ENCODE measurements around the gene HRH1. TPM values are rescaled to one million over a fixed set of nuclear protein-coding genes. Genes with fewer than 3 reads are reported as not detected.

The HRH1 gene
- polyA plus RNA-seq, 3 donors, result 0.08 to 0.24 TPM; not detected in 1

- Mint-ChIP-seq H3K27ac (no peak overlapping the region), H3K4me1 (peaks cover 7% of the 10 kb centered on the region), H3K9me3 (peaks cover 3 to 10% (median 5%) of the 10 kb centered on the region in 7 donors), H3K36me3 (no peaks in the 10 kb centered on the region), H3K27me3 (ENCODE audit: low read depth in 3 of 3) (peaks cover 3 to 12% (median 4%) of the 10 kb centered on the region in 3 donors), H3K4me3 (no peak overlapping the region)
- intact Hi-C loops (cut with micrococcal nuclease), result no loop called here
- no peak overlapping the region for H3K27ac ChIP-seq (ENCODE audit: low read depth in 1 of 2, low read length in 2 of 2)
- no peak overlapping the region for H2AFZ ChIP-seq (ENCODE audit: insufficient read depth, low read depth, low read length, poor library complexity, severe bottlenecking)
- H4K20me1 ChIP-seq (ENCODE audit: insufficient read depth, low read length), result no peaks in the 10 kb centered on the region
- no peak for TF ChIP-seq CTCF (IDR thresholded peaks at IDR 0.05)
- no peaks in the 10 kb centered on the region for H3K79me2 ChIP-seq (ENCODE audit: insufficient read depth, low read length)
- peaks cover 0 to 7% of the 10 kb centered on the region in 2 donors for H3K9me3 ChIP-seq (replicated peaks in 1 of 2; ENCODE audit: control insufficient read depth in 1 of 2, insufficient read depth in 1 of 2, low read length in 2 of 2)
- H3K36me3 ChIP-seq (replicated peaks in 1 of 2; ENCODE audit: control insufficient read depth in 1 of 2, insufficient read depth in 2 of 2, low read length in 2 of 2), result no peaks in the 10 kb centered on the region
- no CpG with 5 or more reads among the region's 8 CpGs for WGBS (ENCODE audit: insufficient coverage)
- DNase-seq, result no peak
- H3K4me2 ChIP-seq (replicated peaks; ENCODE audit: extremely low read depth, low read length, poor library complexity, severe bottlenecking), result no peak overlapping the region
- no peak overlapping the region for H3K4me3 ChIP-seq (replicated peaks in 1 of 3; ENCODE audit: low read depth in 2 of 3, low read length in 3 of 3)
- H3K27me3 ChIP-seq (ENCODE audit: control insufficient read depth in 2 of 2, insufficient read depth in 2 of 2, low read length in 2 of 2), result no peaks in the 10 kb centered on the region
- H3K4me1 ChIP-seq (ENCODE audit: control insufficient read depth in 1 of 2, insufficient read depth in 2 of 2, low read length in 2 of 2), result peaks cover 5% of the 10 kb centered on the region in 2 donors
- H3K9ac ChIP-seq (ENCODE audit: insufficient read depth, low read length, poor library complexity, severe bottlenecking), result no peak overlapping the region
Measured at GRCh38 chr3:11235385-11235784, 81.1 kb downstream of the HRH1 start.

- H4K20me1 ChIP-seq (ENCODE audit: insufficient read depth, low read length), result no peaks in the 10 kb centered on the region
- H2AFZ ChIP-seq (ENCODE audit: insufficient read depth, low read depth, low read length, poor library complexity, severe bottlenecking), result no peak overlapping the region
- H3K79me2 ChIP-seq (ENCODE audit: insufficient read depth, low read length), result no peaks in the 10 kb centered on the region
- H3K4me3 Mint-ChIP-seq, result peak overlapping the region in 1 of 2 donors; percentile 27
- H3K27ac Mint-ChIP-seq, result no peak overlapping the region
- TF ChIP-seq CTCF (IDR thresholded peaks at IDR 0.05), result peak; percentile 87
- H3K27ac ChIP-seq (ENCODE audit: low read depth in 1 of 2, low read length in 2 of 2), result no peak overlapping the region
- no peaks in the 10 kb centered on the region for H3K36me3 ChIP-seq (replicated peaks in 1 of 2; ENCODE audit: control insufficient read depth in 1 of 2, insufficient read depth in 2 of 2, low read length in 2 of 2)
- no CpG with 5 or more reads among the region's 8 CpGs for WGBS (ENCODE audit: insufficient coverage)
- H3K9ac ChIP-seq (ENCODE audit: insufficient read depth, low read length, poor library complexity, severe bottlenecking), result no peak overlapping the region
- H3K36me3 Mint-ChIP-seq, result no peaks in the 10 kb centered on the region
- H3K4me1 Mint-ChIP-seq, result no peaks in the 10 kb centered on the region
- peaks cover 2 to 12% (median 3%) of the 10 kb centered on the region in 3 donors for H3K27me3 Mint-ChIP-seq (ENCODE audit: low read depth in 3 of 3)
- peaks cover 3 to 10% (median 5%) of the 10 kb centered on the region in 7 donors for H3K9me3 Mint-ChIP-seq
- H3K27me3 ChIP-seq (ENCODE audit: control insufficient read depth in 2 of 2, insufficient read depth in 2 of 2, low read length in 2 of 2), result no peaks in the 10 kb centered on the region
- peaks cover 0 to 7% of the 10 kb centered on the region in 2 donors for H3K9me3 ChIP-seq (replicated peaks in 1 of 2; ENCODE audit: control insufficient read depth in 1 of 2, insufficient read depth in 1 of 2, low read length in 2 of 2)
- DNase-seq, result peak in 2 of 3 donors; percentile 55 to 59
- no peak overlapping the region for H3K4me3 ChIP-seq (replicated peaks in 1 of 3; ENCODE audit: low read depth in 2 of 3, low read length in 3 of 3)
- no peak overlapping the region for H3K4me2 ChIP-seq (replicated peaks; ENCODE audit: extremely low read depth, low read length, poor library complexity, severe bottlenecking)
- H3K4me1 ChIP-seq (ENCODE audit: control insufficient read depth in 1 of 2, insufficient read depth in 2 of 2, low read length in 2 of 2), result no peaks in the 10 kb centered on the region
- intact Hi-C loops (cut with micrococcal nuclease), result no loop called here
Measured at GRCh38 chr3:11236588-11237461, 82.5 kb downstream of the HRH1 start.

All from CD14-positive monocyte (primary cell).